B cell (primary cell): Measurements from ENCODE around the gene RSPH1. TPM values are rescaled to one million over a fixed set of nuclear protein-coding genes. Genes with fewer than 3 reads are reported as not detected.

ENCODE experiments used
- ATAC-seq: fragments of 200-7000 bp; cut with Tn5 transposase; one replicate; pipeline ENCODE4 v1.10.0; 2021; ENCODE audit warnings: low read depth, mild to moderate bottlenecking, moderate number of reproducible peaks, moderate library complexity
- CTCF ChIA-PET: fragments of 350-600 bp; sonication (Branson Sonifier 250); formaldehyde crosslinking; loops from one replicate; lab custom pipeline; 2021; ENCODE audit warnings: antibody characterized with exemption, inconsistent platforms; lab: Charles Lee
- POLR2A ChIA-PET: fragments of 350-600 bp; sonication (Branson Sonifier 250); formaldehyde crosslinking; loops from one replicate; lab custom pipeline; 2021; ENCODE audit warnings: antibody characterized with exemption; lab: Charles Lee
- DNase-seq: peaks from one replicate; pipeline ENCODE4 v3.0.0; 2013
- H2AFZ ChIP-seq: 2 replicates; pipeline ENCODE4 v1.6.1; 2012; ENCODE audit warnings: mild to moderate bottlenecking, low read depth, low read length; ENCODE audit not compliant: insufficient read depth, poor library complexity, severe bottlenecking
- H3K27ac ChIP-seq, 2 donors: 1 replicate in 1 of 2; 2 replicates in 1 of 2; pipeline ENCODE4 v1.5.1; 2012 to 2013; ENCODE audit warnings: low read length in 2 of 2, mild to moderate bottlenecking in 2 of 2, moderate library complexity in 1 of 2
- H3K27me3 ChIP-seq, 4 experiments: fragments of 200-600 bp in 1 of 4; sonication (generic) in 1 of 4; replicated peaks in 1 of 4; 1 replicate in 2 of 4; 2 replicates in 2 of 4; pipeline versions ENCODE4 v1.6.1 to v1.7.0; 2013 to 2016; ENCODE audit warnings: low read length in 3 of 4, mild to moderate bottlenecking in 2 of 4, mixed read lengths in 1 of 4, moderate library complexity in 1 of 4; ENCODE audit not compliant: insufficient read depth in 4 of 4, control insufficient read depth in 3 of 4; ENCODE audit errors: control extremely low read depth in 1 of 4
- H3K36me3 ChIP-seq, 2 experiments: replicated peaks in 1 of 2; 1 replicate in 1 of 2; 2 replicates in 1 of 2; pipeline versions ENCODE4 v1.6.1 to v1.7.1; 2013; ENCODE audit warnings: low read length in 1 of 2; ENCODE audit not compliant: insufficient read depth in 2 of 2, control insufficient read depth in 1 of 2; ENCODE audit errors: control extremely low read depth in 1 of 2, extremely low read depth in 1 of 2
- H3K4me1 ChIP-seq, 2 donors: fragments of 200-600 bp in 1 of 2; sonication (generic) in 1 of 2; 1 replicate in 1 of 2; 2 replicates in 1 of 2; pipeline versions ENCODE4 v1.5.1 to v1.6.1; 2013 to 2017; ENCODE audit warnings: low read length in 2 of 2; ENCODE audit not compliant: control insufficient read depth in 2 of 2, insufficient read depth in 2 of 2
- H3K4me2 ChIP-seq: replicated peaks from 2 replicates; pipeline ENCODE3; 2012; ENCODE audit warnings: mild to moderate bottlenecking, low read depth, low read length; ENCODE audit not compliant: poor library complexity, severe bottlenecking
- H3K4me3 ChIP-seq, 5 experiments: fragments of 200-600 bp in 1 of 5; sonication (generic) in 1 of 5; 1 replicate in 3 of 5; 2 replicates in 2 of 5; pipeline versions ENCODE4 v1.5.1 to v1.7.0; 2011 to 2016; ENCODE audit warnings: low read length in 4 of 5, mild to moderate bottlenecking in 4 of 5, low read depth in 2 of 5, control low read depth in 1 of 5, moderate library complexity in 1 of 5; ENCODE audit not compliant: insufficient read depth in 1 of 5; ENCODE audit errors: control extremely low read depth in 1 of 5, extremely low read depth in 1 of 5
- H3K79me2 ChIP-seq: fragments of 200-600 bp; sonication (generic); one replicate; pipeline ENCODE4 v1.6.0; 2016; ENCODE audit warnings: low read length; ENCODE audit not compliant: control insufficient read depth, insufficient read depth
- H3K9ac ChIP-seq: fragments of 200-600 bp; sonication (generic); 2 replicates; pipeline ENCODE4 v1.6.1; 2017; ENCODE audit warnings: mild to moderate bottlenecking, low read length, moderate library complexity
- H3K9me3 ChIP-seq, 3 donors: one replicate each; pipeline versions ENCODE4 v1.6.1 to v1.7.1; 2013; ENCODE audit warnings: low read length in 2 of 3; ENCODE audit not compliant: control insufficient read depth in 2 of 3, insufficient read depth in 1 of 3; ENCODE audit errors: control extremely low read depth in 1 of 3
- H4K20me1 ChIP-seq: 2 replicates; pipeline ENCODE4 v1.6.0; 2012; ENCODE audit warnings: mild to moderate bottlenecking, low read length; ENCODE audit not compliant: insufficient read depth, control insufficient read depth, poor library complexity, severe bottlenecking
- H3K27ac Mint-ChIP-seq: one replicate; pipeline ENCODE4 v1.8.0; 2021; ENCODE audit warnings: mixed read lengths
- H3K27me3 Mint-ChIP-seq: one replicate; pipeline ENCODE4 v1.8.0; 2021; ENCODE audit warnings: mixed read lengths
- H3K4me1 Mint-ChIP-seq: one replicate; pipeline ENCODE4 v1.8.0; 2021; ENCODE audit warnings: mixed read lengths
- H3K4me3 Mint-ChIP-seq: one replicate; pipeline ENCODE4 v1.8.0; 2021; ENCODE audit warnings: mixed read lengths
- H3K9me3 Mint-ChIP-seq: one replicate; pipeline ENCODE4 v1.8.0; 2022; ENCODE audit warnings: mixed read lengths; ENCODE audit not compliant: insufficient read depth
- CTCF ChIP-seq: fragments of 200-600 bp; IDR thresholded peaks from one replicate; pipeline ENCODE4 v1.8.0; 2022; ENCODE audit warnings: antibody characterized with exemption, mild to moderate bottlenecking
- EZH2 ChIP-seq: IDR thresholded peaks from 2 replicates; pipeline ENCODE4 v1.6.1; 2012; ENCODE audit warnings: borderline replicate concordance, low read depth, mild to moderate bottlenecking, moderate library complexity, low read length; ENCODE audit not compliant: insufficient read depth, poor library complexity, severe bottlenecking
- WGBS: methylation state at CpG from one replicate; pipeline ENCODE4 v1.1.5; 2013; ENCODE audit warnings: missing lambda C conversion rate; ENCODE audit not compliant: insufficient coverage; 5-methylcytosine and 5-hydroxymethylcytosine counted together
- intact Hi-C: fragments of 100-400 bp; cut with micrococcal nuclease; formaldehyde crosslinking; loops from one replicate; pipeline ENCODE4 v1.10.0; 2022
- polyA plus RNA-seq: library from polyadenylated mRNA; depleted of rRNA; stranded (reverse); fragments of >200 nt; gene quantifications from 2 replicates; pipeline ENCODE4 v1.2.3, GENCODE V29; 2012
- total RNA-seq, 2 donors: library from RNA; stranded (reverse); fragments of 120-200 nt in 1 of 2; gene quantifications; 1 replicate in 1 of 2; 2 replicates in 1 of 2; pipeline versions ENCODE4 v1.2.3 to v1.2.4, GENCODE V29; 2013 to 2022

Gene RSPH1
- total and polyA plus RNA-seq, 2 donors (not counting 1 experiment from before 2014, with no cell fraction given): 0.10 to 0.64 TPM

GRCh38 chr21:42453224-42453985 lies 42.6 kb downstream of the RSPH1 start:
- H3K4me3 Mint-ChIP-seq: no peak overlapping the region
- TF ChIP-seq EZH2 (no peak), CTCF (no peak)
- no peak overlapping the region for H3K4me2 ChIP-seq
- no peak overlapping the region for H3K9ac ChIP-seq
- no peak overlapping the region for H3K4me3 ChIP-seq
- CTCF ChIA-PET: interaction anchor here (3.5 kb wide), 1 partner anchor 83 kb away, joined by 16 read pairs; no protein-coding TSS in a partner anchor
- DNase-seq (no peak), ATAC-seq (no peak)
- H2AFZ ChIP-seq: no peak overlapping the region
- no peak overlapping the region for H3K27ac Mint-ChIP-seq
- H3K79me2 ChIP-seq: no peaks in the 10 kb centered on the region
- no peaks in the 10 kb centered on the region for H3K27me3 Mint-ChIP-seq
- H3K9me3 Mint-ChIP-seq: no peaks in the 10 kb centered on the region
- H3K27ac ChIP-seq: no peak overlapping the region
- H4K20me1 ChIP-seq: no peaks in the 10 kb centered on the region
- intact Hi-C loops: no loop called here
- H3K4me1 ChIP-seq: peaks cover 0 to 9% of the 10 kb centered on the region in 2 donors
- no peaks in the 10 kb centered on the region for H3K36me3 ChIP-seq
- 50% methylated on average over 15 of the region's 18 CpGs for WGBS
- no peaks in the 10 kb centered on the region for H3K9me3 ChIP-seq
- POLR2A ChIA-PET: no interaction called here
- H3K27me3 ChIP-seq: peaks cover 0 to 12% (median 2%) of the 10 kb centered on the region in 4 experiments
- H3K4me1 Mint-ChIP-seq: peaks cover 6% of the 10 kb centered on the region
